Measurements from ENCODE around the gene ZNF148.
A peak's percentile ranks its signal among the peaks of the same experiment; 100 is the strongest.

The ZNF148 gene

DNA sequence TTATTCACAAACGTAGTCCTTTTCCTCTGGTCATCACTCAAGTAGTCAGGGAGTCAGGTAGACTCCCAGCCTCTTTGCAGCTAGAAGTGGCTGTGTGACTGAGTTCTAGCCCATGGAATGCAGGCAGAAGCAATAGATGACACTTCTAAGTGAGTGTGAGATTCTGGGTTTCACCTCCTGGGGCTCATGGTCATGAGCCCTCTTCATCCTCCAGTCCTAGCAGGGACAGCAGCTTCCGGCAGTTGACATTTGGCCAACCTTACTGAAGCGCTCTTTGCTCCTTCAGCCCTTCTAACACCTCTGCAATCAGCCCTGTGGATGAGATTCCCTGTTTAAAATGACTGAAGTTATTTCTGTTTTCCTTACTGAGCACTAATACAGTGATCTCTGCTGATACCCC lies 184.3 kb downstream of the ZNF148 start:
- Histone ChIP-seq H2BK15ac (replicated peaks; ENCODE audit: low read depth) (no peak overlapping the region), H3K27ac (ENCODE audit: low read depth, low read length) (no peak overlapping the region), H2BK120ac (ENCODE audit: low read depth, low read length) (no peak overlapping the region), H3K56ac (ENCODE audit: low read length) (peak overlapping the region; percentile 25), H3K9ac (ENCODE audit: low read length) (no peak overlapping the region), H3K18ac (ENCODE audit: low read length) (no peak overlapping the region), H3K4ac (ENCODE audit: low read depth, low read length) (no peak overlapping the region), H3K23ac (ENCODE audit: low read length) (no peak overlapping the region), H3K4me3 (ENCODE audit: low read length) (no peak overlapping the region), H3K27me3 (ENCODE audit: insufficient read depth, low read length, poor library complexity) (no peaks in the 10 kb centered on the region), H2BK5ac (ENCODE audit: low read length) (no peak overlapping the region), H3K4me1 (ENCODE audit: control insufficient read depth, low read depth, low read length) (peaks cover 24% of the 10 kb centered on the region), H3K79me1 (ENCODE audit: low read length) (no peaks in the 10 kb centered on the region), H3K36me3 (ENCODE audit: control insufficient read depth, insufficient read depth, low read length) (no peaks in the 10 kb centered on the region), H2AK5ac (ENCODE audit: low read length) (no peak overlapping the region), H4K5ac (ENCODE audit: low read length) (no peak overlapping the region), H3K79me2 (ENCODE audit: control insufficient read depth, insufficient read depth, low read length) (no peaks in the 10 kb centered on the region), H4K8ac (ENCODE audit: low read depth, low read length) (no peak overlapping the region), H3K4me2 (ENCODE audit: low read length) (no peak overlapping the region)
- DNase-seq = peak; percentile 86
- no CpG with 5 or more reads among the region's 3 CpGs for WGBS (ENCODE audit: extremely low coverage, insufficient coverage, low lambda C conversion rate)

DNA sequence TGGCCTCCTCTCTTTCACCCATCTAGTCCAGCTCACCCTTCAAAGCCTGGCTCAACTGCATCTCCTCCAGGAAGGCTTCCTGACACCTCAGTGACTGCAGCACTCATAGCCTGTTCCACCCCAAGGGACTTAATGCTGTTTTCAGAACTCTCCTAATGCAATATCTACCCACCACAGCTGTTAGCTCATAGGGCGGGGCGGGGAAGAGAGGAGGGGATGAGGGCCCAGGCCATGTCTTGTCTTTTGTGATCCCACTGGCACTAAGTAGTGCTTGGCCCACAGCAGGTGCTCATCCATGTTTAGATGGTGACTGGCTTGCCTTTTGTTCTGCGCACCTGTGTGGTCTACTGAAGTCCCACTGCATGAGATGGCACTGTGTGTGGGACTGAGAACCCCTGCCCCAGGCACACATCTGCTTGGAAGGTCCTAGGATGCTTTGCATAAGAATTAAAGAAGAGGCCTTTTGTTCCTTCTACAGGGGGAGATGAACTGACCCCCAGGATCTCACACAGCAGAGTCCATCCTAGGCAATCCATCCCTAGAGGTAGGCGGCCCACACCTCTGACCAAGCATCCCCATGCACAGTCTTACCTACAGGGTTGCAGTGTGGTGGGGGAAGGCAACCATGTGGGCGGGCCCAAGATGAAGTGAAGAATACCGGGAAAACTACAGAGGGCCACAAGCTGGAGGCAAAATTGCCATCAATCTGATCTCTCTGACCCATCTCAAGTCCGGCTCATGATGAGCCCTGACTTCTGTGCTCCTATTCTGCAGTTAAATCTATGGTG lies 185.6 kb downstream of the ZNF148 start:
- H3K4ac ChIP-seq (ENCODE audit: low read depth, low read length) = no peak overlapping the region
- no peaks in the 10 kb centered on the region for H3K36me3 ChIP-seq (ENCODE audit: control insufficient read depth, insufficient read depth, low read length)
- no CpG with 5 or more reads among the region's 7 CpGs for WGBS (ENCODE audit: extremely low coverage, insufficient coverage, low lambda C conversion rate)
- no peak overlapping the region for H2BK120ac ChIP-seq (ENCODE audit: low read depth, low read length)
- peaks cover 22% of the 10 kb centered on the region for H3K4me1 ChIP-seq (ENCODE audit: control insufficient read depth, low read depth, low read length)
- no peak overlapping the region for H3K4me2 ChIP-seq (ENCODE audit: low read length)
- H3K56ac ChIP-seq (ENCODE audit: low read length) = no peak overlapping the region
- DNase-seq = no peak
- no peak overlapping the region for H3K27ac ChIP-seq (ENCODE audit: low read depth, low read length)
- no peak overlapping the region for H3K4me3 ChIP-seq (ENCODE audit: low read length)
- H4K5ac ChIP-seq (ENCODE audit: low read length) = no peak overlapping the region
- H3K23ac ChIP-seq (ENCODE audit: low read length) = no peak overlapping the region
- H3K9ac ChIP-seq (ENCODE audit: low read length) = no peak overlapping the region
- H3K27me3 ChIP-seq (ENCODE audit: insufficient read depth, low read length, poor library complexity) = no peaks in the 10 kb centered on the region
- no peaks in the 10 kb centered on the region for H3K79me2 ChIP-seq (ENCODE audit: control insufficient read depth, insufficient read depth, low read length)
- no peak overlapping the region for H2BK15ac ChIP-seq (replicated peaks; ENCODE audit: low read depth)
- no peak overlapping the region for H2BK5ac ChIP-seq (ENCODE audit: low read length)
- no peaks in the 10 kb centered on the region for H3K79me1 ChIP-seq (ENCODE audit: low read length)
- no peak overlapping the region for H2AK5ac ChIP-seq (ENCODE audit: low read length)
- H4K8ac ChIP-seq (ENCODE audit: low read depth, low read length) = no peak overlapping the region
- H3K18ac ChIP-seq (ENCODE audit: low read length) = no peak overlapping the region

DNA sequence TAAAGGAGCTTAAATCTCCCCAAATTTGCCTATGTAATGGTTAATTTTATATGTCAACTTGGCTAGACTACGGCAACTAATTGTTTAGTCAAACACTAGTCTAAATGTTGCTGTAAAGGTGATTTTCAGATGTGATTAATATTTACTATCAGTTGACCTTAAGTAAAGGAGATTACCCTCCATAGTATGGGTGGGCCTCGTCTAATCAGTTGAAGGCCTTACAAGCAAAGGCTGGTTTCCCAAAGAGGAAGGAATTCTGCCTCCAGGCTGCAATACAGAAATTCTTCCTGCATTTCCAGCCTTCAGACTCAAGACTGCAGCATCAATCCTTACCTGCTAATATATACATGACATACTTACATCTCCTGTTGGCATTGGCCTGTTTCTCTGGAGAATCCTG lies 186.2 kb downstream of the ZNF148 start:
- H2BK5ac ChIP-seq (ENCODE audit: low read length) = no peak overlapping the region
- no peaks in the 10 kb centered on the region for H3K36me3 ChIP-seq (ENCODE audit: control insufficient read depth, insufficient read depth, low read length)
- H3K27me3 ChIP-seq (ENCODE audit: insufficient read depth, low read length, poor library complexity) = no peaks in the 10 kb centered on the region
- H3K23ac ChIP-seq (ENCODE audit: low read length) = no peak overlapping the region
- H3K18ac ChIP-seq (ENCODE audit: low read length) = no peak overlapping the region
- H4K8ac ChIP-seq (ENCODE audit: low read depth, low read length) = no peak overlapping the region
- H3K4me1 ChIP-seq (ENCODE audit: control insufficient read depth, low read depth, low read length) = peaks cover 21% of the 10 kb centered on the region
- no peak overlapping the region for H3K27ac ChIP-seq (ENCODE audit: low read depth, low read length)
- no CpG with 5 or more reads among the region's 2 CpGs for WGBS (ENCODE audit: extremely low coverage, insufficient coverage, low lambda C conversion rate)
- no peak overlapping the region for H2BK120ac ChIP-seq (ENCODE audit: low read depth, low read length)
- no peak overlapping the region for H2BK15ac ChIP-seq (replicated peaks; ENCODE audit: low read depth)
- H3K9ac ChIP-seq (ENCODE audit: low read length) = no peak overlapping the region
- no peak overlapping the region for H3K4me2 ChIP-seq (ENCODE audit: low read length)
- no peak overlapping the region for H2AK5ac ChIP-seq (ENCODE audit: low read length)
- H4K5ac ChIP-seq (ENCODE audit: low read length) = no peak overlapping the region
- no peak overlapping the region for H3K56ac ChIP-seq (ENCODE audit: low read length)
- H3K79me2 ChIP-seq (ENCODE audit: control insufficient read depth, insufficient read depth, low read length) = no peaks in the 10 kb centered on the region
- no peak for DNase-seq
- H3K4me3 ChIP-seq (ENCODE audit: low read length) = no peak overlapping the region
- no peak overlapping the region for H3K4ac ChIP-seq (ENCODE audit: low read depth, low read length)
- H3K79me1 ChIP-seq (ENCODE audit: low read length) = no peaks in the 10 kb centered on the region

DNA sequence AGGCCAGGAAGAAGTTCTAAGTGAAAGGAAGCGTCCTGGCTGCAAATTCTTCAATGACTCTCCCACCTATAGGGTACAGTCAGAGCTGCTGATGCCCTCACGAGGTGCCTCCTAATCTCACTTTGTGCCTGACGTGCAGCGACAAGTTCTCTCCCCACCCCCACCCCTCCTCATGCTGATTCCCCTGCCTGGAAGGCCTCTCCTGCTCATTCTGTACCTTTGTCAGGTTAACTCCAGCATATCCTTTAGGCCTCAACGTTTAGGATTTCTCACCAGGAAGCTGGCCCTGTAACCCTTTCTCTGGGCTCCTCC lies 187.6 kb downstream of the ZNF148 start:
- no peak overlapping the region for H3K4ac ChIP-seq (ENCODE audit: low read depth, low read length)
- H3K4me3 ChIP-seq (ENCODE audit: low read length) = no peak overlapping the region
- H3K56ac ChIP-seq (ENCODE audit: low read length) = peak overlapping the region; percentile 47
- DNase-seq = peak; percentile 30
- H3K4me2 ChIP-seq (ENCODE audit: low read length) = no peak overlapping the region
- H2BK15ac ChIP-seq (replicated peaks; ENCODE audit: low read depth) = no peak overlapping the region
- no peak overlapping the region for H3K23ac ChIP-seq (ENCODE audit: low read length)
- no peak overlapping the region for H4K5ac ChIP-seq (ENCODE audit: low read length)
- no peak overlapping the region for H2BK120ac ChIP-seq (ENCODE audit: low read depth, low read length)
- peak overlapping the region; percentile 10 for H3K9ac ChIP-seq (ENCODE audit: low read length)
- H2AK5ac ChIP-seq (ENCODE audit: low read length) = no peak overlapping the region
- no peak overlapping the region for H4K8ac ChIP-seq (ENCODE audit: low read depth, low read length)
- no peaks in the 10 kb centered on the region for H3K27me3 ChIP-seq (ENCODE audit: insufficient read depth, low read length, poor library complexity)
- no peak overlapping the region for H3K18ac ChIP-seq (ENCODE audit: low read length)
- H3K36me3 ChIP-seq (ENCODE audit: control insufficient read depth, insufficient read depth, low read length) = no peaks in the 10 kb centered on the region
- H3K4me1 ChIP-seq (ENCODE audit: control insufficient read depth, low read depth, low read length) = peaks cover 19% of the 10 kb centered on the region
- no peak overlapping the region for H2BK5ac ChIP-seq (ENCODE audit: low read length)
- no peaks in the 10 kb centered on the region for H3K79me2 ChIP-seq (ENCODE audit: control insufficient read depth, insufficient read depth, low read length)
- no peak overlapping the region for H3K27ac ChIP-seq (ENCODE audit: low read depth, low read length)
- no CpG with 5 or more reads among the region's 5 CpGs for WGBS (ENCODE audit: extremely low coverage, insufficient coverage, low lambda C conversion rate)
- no peaks in the 10 kb centered on the region for H3K79me1 ChIP-seq (ENCODE audit: low read length)

DNA sequence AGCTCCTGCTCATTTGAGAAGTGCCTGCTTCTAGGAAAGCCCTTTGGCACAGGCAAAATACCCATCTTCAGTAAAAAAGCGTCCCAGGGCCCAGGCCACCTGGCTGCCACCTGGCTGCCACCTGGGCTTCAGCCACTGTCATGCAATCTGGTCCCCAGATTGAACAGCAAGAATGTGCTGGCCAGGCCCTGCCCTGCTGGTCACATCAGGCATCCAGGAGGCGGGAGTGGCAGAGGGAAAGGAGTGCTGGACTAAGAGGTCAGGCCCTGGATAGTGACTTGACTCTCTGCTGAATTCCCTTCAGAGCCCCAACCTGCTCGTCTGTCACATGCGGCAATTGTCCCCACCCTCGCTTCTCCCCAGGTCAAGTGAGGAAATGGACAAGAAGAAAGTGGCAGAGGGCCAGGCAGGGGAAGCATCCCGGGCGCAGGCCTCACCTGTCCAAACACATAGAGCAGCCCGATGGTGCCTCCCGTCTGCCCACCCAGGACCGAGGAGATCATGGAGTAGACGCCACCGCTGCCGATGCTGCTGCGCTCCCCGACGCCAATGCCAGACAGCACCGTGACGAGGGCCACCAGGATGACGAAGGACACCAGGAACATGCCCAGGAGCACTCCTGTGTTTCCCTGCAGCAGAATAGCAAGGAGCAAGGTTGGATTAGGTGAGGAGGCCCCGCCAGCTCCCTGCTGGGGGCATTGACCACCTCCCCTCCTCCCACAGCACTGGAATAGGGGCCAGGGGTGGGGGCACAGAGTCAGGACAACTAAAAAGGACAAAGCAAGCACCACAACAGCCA lies 188.1 kb downstream of the ZNF148 start:
- Histone ChIP-seq H2AK5ac (ENCODE audit: low read length) (no peak overlapping the region), H2BK15ac (replicated peaks; ENCODE audit: low read depth) (no peak overlapping the region), H3K4ac (ENCODE audit: low read depth, low read length) (no peak overlapping the region), H3K27me3 (ENCODE audit: insufficient read depth, low read length, poor library complexity) (no peaks in the 10 kb centered on the region), H2BK5ac (ENCODE audit: low read length) (no peak overlapping the region), H3K4me2 (ENCODE audit: low read length) (no peak overlapping the region), H3K4me1 (ENCODE audit: control insufficient read depth, low read depth, low read length) (peaks cover 16% of the 10 kb centered on the region), H3K23ac (ENCODE audit: low read length) (no peak overlapping the region), H3K9ac (ENCODE audit: low read length) (peak overlapping the region; percentile 10), H3K79me1 (ENCODE audit: low read length) (no peaks in the 10 kb centered on the region), H3K27ac (ENCODE audit: low read depth, low read length) (no peak overlapping the region), H4K8ac (ENCODE audit: low read depth, low read length) (no peak overlapping the region), H3K79me2 (ENCODE audit: control insufficient read depth, insufficient read depth, low read length) (no peaks in the 10 kb centered on the region), H3K56ac (ENCODE audit: low read length) (peak overlapping the region; percentile 47), H3K36me3 (ENCODE audit: control insufficient read depth, insufficient read depth, low read length) (no peaks in the 10 kb centered on the region), H2BK120ac (ENCODE audit: low read depth, low read length) (no peak overlapping the region), H3K18ac (ENCODE audit: low read length) (no peak overlapping the region), H3K4me3 (ENCODE audit: low read length) (no peak overlapping the region), H4K5ac (ENCODE audit: low read length) (no peak overlapping the region)
- WGBS (ENCODE audit: extremely low coverage, insufficient coverage, low lambda C conversion rate) = no CpG with 5 or more reads among the region's 20 CpGs
- DNase-seq = peak; percentile 16

All from mesendoderm (in vitro differentiated cells).